ENCODE results near the gene EXOSC9.

DNA sequence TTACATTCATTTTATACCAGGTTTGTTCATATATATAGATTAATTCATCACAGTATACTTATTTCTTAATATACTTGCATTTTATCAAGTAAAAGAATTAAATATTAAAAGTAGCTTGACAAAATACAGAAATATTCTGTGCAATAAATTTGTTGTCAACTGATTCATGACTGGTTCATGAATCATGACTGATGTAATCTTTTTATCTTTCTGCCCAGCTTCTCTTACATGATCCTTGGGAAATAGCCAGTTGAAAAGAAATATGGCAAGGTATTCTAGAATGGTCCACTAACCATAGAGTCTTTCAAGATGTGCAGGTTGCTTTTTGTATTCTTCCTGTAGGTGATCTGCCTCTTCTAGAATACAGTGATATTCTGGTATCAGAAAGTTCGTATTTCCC is 26.7 kb downstream of the EXOSC9 start:
- TF ChIP-seq TEAD4 (IDR thresholded peaks at IDR 0.05; ENCODE audit: low read depth, low read length) (no peak), RNF2 (IDR thresholded peaks at IDR 0.05; ENCODE audit: borderline replicate concordance, low read depth, low read length, missing control alignments, poor library complexity, severe bottlenecking) (no peak), FOSL1 (IDR thresholded peaks at IDR 0.05; ENCODE audit: insufficient read depth, low read depth, low read length) (no peak), GABPA (IDR thresholded peaks at IDR 0.05; ENCODE audit: borderline replicate concordance, insufficient read depth, low read length) (no peak), CBX5 (IDR thresholded peaks at IDR 0.05; ENCODE audit: low read depth, low read length) (no peak)
- TF ChIP-seq, protein P1, sequence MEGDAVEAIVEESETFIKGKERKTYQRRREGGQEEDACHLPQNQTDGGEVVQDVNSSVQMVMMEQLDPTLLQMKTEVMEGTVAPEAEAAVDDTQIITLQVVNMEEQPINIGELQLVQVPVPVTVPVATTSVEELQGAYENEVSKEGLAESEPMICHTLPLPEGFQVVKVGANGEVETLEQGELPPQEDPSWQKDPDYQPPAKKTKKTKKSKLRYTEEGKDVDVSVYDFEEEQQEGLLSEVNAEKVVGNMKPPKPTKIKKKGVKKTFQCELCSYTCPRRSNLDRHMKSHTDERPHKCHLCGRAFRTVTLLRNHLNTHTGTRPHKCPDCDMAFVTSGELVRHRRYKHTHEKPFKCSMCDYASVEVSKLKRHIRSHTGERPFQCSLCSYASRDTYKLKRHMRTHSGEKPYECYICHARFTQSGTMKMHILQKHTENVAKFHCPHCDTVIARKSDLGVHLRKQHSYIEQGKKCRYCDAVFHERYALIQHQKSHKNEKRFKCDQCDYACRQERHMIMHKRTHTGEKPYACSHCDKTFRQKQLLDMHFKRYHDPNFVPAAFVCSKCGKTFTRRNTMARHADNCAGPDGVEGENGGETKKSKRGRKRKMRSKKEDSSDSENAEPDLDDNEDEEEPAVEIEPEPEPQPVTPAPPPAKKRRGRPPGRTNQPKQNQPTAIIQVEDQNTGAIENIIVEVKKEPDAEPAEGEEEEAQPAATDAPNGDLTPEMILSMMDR (IDR thresholded peaks at IDR 0.05; ENCODE audit: control extremely low read depth in 1 of 3, insufficient read depth in 1 of 3, low read depth in 1 of 3, low read length in 3 of 3): no peak
- TF ChIP-seq, protein P2, sequence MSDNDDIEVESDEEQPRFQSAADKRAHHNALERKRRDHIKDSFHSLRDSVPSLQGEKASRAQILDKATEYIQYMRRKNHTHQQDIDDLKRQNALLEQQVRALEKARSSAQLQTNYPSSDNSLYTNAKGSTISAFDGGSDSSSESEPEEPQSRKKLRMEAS (IDR thresholded peaks at IDR 0.05): no peak

Data from H1 (cell line).